GM12875 (cell line): ENCODE results near the gene SCEL.

ENCODE experiments used
- H3K4me3 ChIP-seq: one replicate; pipeline ENCODE4 v1.5.1; 2011; ENCODE audit warnings: low read depth, low read length, control low read depth
- TF ChIP-seq, protein P1 (sequence below): IDR thresholded peaks from 2 replicates; pipeline ENCODE4 v1.5.1; 2011; ENCODE audit warnings: low read depth, mild to moderate bottlenecking, control low read depth, inconsistent platforms, low read length, moderate library complexity, borderline replicate concordance; ENCODE audit not compliant: insufficient read depth

SCEL gene

DNA sequence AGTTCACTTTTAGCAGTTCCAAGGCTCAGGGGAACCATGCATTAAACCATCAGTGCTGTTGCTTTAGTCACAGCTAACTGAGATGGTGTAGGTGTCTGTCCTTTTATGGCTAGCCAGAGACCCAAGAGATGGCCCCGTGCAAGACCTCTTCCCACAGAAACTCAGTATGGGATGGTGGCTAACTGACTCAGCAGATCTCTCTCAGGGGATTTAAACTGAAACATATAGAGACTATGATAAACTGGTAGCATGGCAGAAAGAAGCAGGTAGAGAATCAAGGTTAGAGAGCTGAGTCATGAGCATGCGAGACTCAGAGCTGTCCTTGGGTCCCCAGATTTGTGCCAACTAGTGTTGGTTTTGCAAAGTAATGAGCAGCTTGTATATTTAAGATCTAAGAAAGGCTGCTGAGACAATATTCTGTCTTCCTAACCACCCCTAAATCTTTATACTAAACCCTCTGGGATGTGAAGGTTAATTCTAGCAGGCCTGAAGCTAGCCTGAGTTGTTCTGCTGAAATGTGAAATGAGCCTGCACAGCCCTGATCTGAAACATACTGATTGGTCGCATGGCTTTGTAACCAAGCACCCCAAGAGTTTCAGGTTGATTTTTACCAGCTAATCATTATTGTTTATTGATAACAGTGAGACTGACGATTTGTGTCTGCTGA, 6.5 kb upstream of the SCEL start:
- no peak overlapping the region for H3K4me3 ChIP-seq
- TF ChIP-seq, protein P1, sequence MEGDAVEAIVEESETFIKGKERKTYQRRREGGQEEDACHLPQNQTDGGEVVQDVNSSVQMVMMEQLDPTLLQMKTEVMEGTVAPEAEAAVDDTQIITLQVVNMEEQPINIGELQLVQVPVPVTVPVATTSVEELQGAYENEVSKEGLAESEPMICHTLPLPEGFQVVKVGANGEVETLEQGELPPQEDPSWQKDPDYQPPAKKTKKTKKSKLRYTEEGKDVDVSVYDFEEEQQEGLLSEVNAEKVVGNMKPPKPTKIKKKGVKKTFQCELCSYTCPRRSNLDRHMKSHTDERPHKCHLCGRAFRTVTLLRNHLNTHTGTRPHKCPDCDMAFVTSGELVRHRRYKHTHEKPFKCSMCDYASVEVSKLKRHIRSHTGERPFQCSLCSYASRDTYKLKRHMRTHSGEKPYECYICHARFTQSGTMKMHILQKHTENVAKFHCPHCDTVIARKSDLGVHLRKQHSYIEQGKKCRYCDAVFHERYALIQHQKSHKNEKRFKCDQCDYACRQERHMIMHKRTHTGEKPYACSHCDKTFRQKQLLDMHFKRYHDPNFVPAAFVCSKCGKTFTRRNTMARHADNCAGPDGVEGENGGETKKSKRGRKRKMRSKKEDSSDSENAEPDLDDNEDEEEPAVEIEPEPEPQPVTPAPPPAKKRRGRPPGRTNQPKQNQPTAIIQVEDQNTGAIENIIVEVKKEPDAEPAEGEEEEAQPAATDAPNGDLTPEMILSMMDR: no peak

DNA sequence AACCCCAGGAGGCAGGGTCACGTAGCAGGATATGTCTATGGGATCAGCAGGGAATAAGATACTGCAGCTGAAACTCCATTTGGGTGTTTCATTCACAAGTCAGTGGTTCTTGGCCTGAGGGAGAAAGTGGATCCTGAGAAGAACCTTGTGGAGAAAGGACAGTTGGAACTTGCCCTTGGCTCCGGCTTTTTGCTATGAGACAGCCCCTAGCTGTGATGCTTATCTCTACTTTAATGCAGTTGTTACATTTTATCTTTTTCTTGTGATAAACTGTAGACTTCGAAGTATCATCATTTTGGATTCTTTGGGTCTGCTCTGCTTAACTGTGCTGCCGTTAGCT, 6.0 kb upstream of the SCEL start:
- H3K4me3 ChIP-seq: no peak overlapping the region
- TF ChIP-seq, protein P1: no peak

DNA sequence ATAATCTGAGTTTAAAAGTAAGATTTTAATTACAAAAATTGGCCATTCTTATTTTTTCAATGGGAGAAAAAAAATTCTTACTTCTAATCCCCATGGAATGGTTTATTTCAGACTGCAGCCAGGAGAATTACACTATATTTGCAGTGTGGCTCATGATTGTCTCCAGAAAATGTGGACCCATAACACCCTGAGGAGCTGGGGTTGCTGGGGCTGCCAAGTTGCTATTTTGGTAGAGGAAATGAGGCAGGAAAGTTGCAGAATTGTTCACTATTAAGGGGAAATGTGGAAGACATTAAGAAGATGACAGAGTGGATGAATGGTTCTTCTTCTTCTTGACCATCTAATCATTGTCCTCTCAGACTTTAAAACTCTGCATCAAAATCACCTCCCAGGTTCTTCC, 4.6 kb upstream of the SCEL start:
- H3K4me3 ChIP-seq: no peak overlapping the region
- TF ChIP-seq, protein P1: no peak

DNA sequence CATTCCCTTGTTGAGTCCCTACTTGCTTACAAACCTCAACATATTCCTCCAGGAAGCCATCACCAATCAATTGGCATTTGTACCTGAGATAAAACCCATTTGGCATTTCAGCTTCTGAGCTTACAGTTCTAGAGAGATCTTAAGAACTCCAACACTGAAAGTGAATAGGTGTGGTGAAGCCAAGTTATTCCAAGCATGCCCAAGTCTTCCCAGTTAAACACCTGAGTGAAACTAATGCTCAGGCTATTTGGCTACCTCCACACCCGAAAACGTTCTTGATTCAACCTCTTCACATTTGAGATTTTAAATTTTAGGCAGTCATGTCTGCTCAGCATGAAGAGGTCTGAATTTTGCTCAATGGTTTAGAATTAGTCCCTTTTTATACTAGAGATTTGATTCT, 2.5 kb upstream of the SCEL start:
- H3K4me3 ChIP-seq: no peak overlapping the region
- TF ChIP-seq, protein P1: no peak

DNA sequence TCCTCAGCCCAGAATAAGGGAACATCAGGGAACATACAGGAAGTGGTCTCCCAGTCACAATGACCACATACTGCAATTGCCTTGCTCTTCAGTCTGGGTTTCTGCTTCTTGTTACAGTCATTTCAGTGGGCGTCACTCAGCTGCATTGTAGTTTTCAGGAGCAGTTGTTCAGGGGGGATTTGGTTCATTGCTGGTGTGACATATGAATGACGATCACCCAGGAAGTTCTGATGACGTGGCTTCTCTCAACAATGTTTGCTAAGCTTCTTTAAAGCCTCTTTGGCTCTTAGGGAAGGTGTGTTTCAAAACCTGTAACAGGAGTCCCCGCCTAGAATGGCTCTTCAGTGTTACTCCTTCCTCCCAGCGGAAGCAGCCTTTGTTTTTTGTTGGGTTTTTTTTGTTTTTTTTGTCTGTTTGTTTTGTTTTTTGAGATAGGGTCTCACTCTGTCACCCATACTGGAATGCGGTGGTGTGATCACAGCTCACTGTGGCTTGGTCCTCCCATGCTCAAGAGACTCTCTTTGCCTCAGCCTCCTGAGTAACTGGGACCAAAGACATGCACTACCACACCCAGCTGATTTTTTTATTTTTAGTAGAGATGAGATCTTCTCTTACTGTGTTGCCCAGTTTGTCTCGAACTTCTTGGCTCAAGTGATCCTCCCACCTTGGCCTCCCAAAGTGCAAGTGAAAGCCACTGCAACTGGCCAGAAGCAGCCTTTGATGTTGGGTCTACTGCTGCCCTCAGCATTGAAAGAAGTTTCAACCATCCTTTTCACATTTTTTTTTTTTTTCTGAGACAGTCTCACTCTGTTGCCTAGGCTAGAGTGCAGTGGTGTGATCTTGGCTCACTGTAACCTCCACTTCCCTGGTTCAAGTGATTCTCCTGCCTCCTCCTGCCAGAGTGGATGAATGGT, 1.4 kb upstream of the SCEL start:
- H3K4me3 ChIP-seq: no peak overlapping the region
- TF ChIP-seq, protein P1: no peak

DNA sequence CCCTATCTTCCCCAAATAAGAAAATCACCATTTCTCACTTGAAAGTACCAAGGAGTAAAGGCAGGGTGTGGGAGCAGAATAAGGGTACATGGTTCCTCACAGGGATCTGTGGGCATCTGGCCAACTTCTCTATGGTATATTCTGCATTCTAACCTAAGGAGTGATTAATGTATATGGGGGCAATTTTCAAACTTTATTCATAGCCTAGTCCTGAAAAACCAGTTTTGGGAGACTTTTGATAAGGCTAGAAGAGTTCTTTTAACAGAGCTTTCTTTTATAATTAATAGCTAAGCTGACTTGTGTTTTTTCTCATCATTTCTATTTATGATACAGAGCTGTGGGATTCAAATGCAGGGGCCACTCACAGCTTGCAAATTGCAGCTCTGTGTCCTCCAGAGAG, 852 bp downstream of the SCEL start:
- TF ChIP-seq, protein P1: no peak
- H3K4me3 ChIP-seq: no peak overlapping the region
